Measurements from ENCODE around the gene AOAH.

Gene AOAH

GRCh38 chr7:36761835-36762234 lies 37.5 kb upstream of the AOAH start:
- no peak for DNase-seq (ENCODE audit: extremely low spot score)
- ChIA-PET POLR2A (no interaction called here), CTCF (interaction anchor here (1.2 kb wide), 1 partner anchor 22 kb away, joined by 4 read pairs; no protein-coding TSS in a partner anchor)
- no peak for TF ChIP-seq CTCF (IDR thresholded peaks at IDR 0.05; ENCODE audit: control extremely low read depth, extremely low read depth, low read depth, missing control alignments)

- no peak for DNase-seq (ENCODE audit: extremely low spot score)
- POLR2A ChIA-PET, result no interaction called here
- TF ChIP-seq CTCF (IDR thresholded peaks at IDR 0.05; ENCODE audit: control extremely low read depth, extremely low read depth, low read depth, missing control alignments), result no peak
- CTCF ChIA-PET, result interaction anchor here (1.2 kb wide), 1 partner anchor 22 kb away, joined by 4 read pairs; no protein-coding TSS in a partner anchor
Observed at GRCh38 chr7:36760856-36761762, 36.8 kb upstream of the AOAH start.

GRCh38 chr7:36758879-36759278 lies 34.6 kb upstream of the AOAH start:
- POLR2A ChIA-PET, result no interaction called here

GRCh38 chr7:36755484-36755883 lies 31.2 kb upstream of the AOAH start:
- peak; percentile 37 for DNase-seq (ENCODE audit: extremely low spot score)
- POLR2A ChIA-PET, result no interaction called here
- no peak for TF ChIP-seq CTCF (IDR thresholded peaks at IDR 0.05; ENCODE audit: control extremely low read depth, extremely low read depth, low read depth, missing control alignments)
- CTCF ChIA-PET, result interaction anchor here (0.7 to 1.4 kb wide), 4 partner anchors 11 to 70 kb away, joined by 3 to 5 read pairs (median 3); no protein-coding TSS in a partner anchor

More at GRCh38 chr7:36758879-36759278, 34.6 kb upstream of the AOAH start:
- TF ChIP-seq CTCF (IDR thresholded peaks at IDR 0.05; ENCODE audit: control extremely low read depth, extremely low read depth, low read depth, missing control alignments), result no peak
- DNase-seq (ENCODE audit: extremely low spot score), result no peak
- CTCF ChIA-PET, result interaction anchor here (0.7 to 1.4 kb wide), 2 partner anchors 9 to 18 kb away, joined by 3 to 4 read pairs; no protein-coding TSS in a partner anchor

- ChIA-PET POLR2A (no interaction called here), CTCF (no interaction called here)
- TF ChIP-seq CTCF (IDR thresholded peaks at IDR 0.05; ENCODE audit: control extremely low read depth, extremely low read depth, low read depth, missing control alignments), result no peak
- DNase-seq (ENCODE audit: extremely low spot score), result no peak
Observed at GRCh38 chr7:36752026-36752711, 27.9 kb upstream of the AOAH start.

- ChIA-PET CTCF (no interaction called here), POLR2A (no interaction called here)
- TF ChIP-seq CTCF (IDR thresholded peaks at IDR 0.05; ENCODE audit: control extremely low read depth, extremely low read depth, low read depth, missing control alignments), result no peak
- no peak for DNase-seq (ENCODE audit: extremely low spot score)
Observed at GRCh38 chr7:36750451-36750850, 26.2 kb upstream of the AOAH start.
